NCI-H748 treated with DMSO at 0.1 percent for 48 hours (cell line): ENCODE results near the gene TEX22.
A peak's percentile ranks its signal among the peaks of the same experiment; 100 is the strongest.

Experiments used
- DNase-seq: peaks from one replicate; lab custom pipeline; 2025; lab: John Stamatoyannopoulos, UW

Gene TEX22

DNA sequence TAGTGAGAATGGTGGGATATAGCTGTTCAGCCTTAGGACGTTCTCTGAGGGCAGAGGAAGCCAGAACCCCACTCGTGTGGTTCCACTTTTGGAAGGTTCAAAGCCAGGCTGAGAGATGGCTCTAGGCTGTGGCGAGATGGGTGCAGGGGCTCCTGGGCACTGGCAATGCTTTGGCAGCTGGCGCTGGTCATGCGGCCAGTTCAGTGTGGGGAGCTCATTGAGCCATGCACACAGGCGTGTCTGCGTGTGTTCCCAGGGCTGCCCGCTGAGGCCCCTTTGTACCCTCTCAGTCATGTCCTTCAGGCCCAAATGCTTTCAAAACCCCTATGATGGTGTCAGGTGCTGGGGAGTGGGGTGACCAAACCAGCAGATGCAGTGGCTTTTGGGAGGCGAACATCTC, 1.7 kb downstream of the TEX22 start:
- no peak for DNase-seq

DNA sequence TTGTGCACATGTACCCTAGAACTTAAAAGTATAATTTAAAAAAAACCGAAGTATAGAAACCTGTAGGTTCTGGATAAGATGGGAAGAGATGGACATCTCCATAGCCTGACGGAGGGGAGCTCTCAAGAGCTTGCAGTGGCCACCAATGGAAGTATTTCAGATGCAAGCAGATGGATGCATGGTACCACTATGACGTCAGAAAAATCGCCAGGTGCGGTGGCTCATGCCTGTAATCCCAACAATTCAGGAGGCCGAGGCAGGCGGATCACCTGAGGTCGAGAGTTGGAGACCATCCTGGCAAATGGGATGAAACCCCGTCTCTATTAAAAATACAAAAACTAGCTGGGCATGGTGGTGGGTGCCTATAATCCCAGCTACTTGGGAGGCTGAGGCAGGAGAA, 3.4 kb downstream of the TEX22 start:
- DNase-seq: no peak

DNA sequence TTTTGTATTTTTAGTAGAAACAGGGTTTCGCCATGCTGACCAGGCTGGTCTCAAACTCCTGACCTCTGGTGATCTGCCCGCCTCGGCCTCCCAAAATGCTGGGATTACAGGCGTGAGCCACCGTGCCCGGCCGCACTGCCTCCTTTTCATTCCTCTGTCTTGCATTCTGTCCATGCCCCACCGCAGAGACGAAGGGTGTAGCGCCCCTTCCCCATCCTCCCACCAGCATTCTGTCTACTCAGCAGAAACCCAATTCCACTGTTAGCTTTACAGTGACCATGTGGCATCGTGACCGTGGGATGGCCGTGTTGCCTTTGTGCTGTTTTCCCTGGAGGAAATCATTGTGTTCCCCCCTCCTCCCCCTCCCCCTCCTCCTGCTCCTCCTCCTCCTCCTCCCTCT, 10.3 kb downstream of the TEX22 start:
- no peak for DNase-seq

DNA sequence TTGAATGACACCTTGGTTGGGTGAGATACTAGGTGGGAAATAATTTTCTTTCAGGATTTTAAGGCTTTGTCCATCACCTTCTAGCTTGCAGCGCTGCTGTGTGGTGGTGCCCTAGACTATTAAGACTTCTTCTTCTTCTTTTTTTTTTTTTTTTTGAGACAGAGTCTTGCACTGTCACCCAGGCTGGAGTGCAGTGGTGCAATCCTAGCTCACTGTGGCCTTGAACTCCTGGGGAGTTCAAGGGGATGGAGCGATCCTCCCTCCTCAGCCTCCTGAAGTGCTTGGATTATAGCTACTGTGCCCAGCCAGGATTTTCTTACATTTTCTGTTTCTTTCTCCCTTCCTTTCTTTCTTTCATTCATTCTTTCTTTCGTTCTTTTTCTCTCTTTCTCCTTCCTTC, 11.0 kb downstream of the TEX22 start:
- no peak for DNase-seq

DNA sequence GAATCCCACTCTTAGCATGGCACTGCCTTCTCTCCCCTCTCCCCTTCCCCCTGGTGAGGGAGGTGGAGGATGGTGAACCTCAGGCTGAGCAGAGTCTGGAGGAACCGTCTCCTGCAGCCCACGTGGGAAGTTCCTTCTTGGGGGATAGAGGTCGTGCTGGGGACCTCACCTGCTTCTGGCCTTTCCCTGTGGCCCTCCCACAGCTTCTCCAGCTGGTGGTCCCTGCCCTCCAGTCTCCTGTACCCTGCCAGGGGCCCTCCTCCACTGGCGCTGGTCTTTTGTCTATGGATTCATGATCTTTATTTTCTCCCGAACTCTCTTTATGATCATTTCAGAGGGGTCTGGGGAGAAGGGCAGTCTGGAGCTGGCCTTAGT, 12.3 kb downstream of the TEX22 start:
- no peak for DNase-seq

DNA sequence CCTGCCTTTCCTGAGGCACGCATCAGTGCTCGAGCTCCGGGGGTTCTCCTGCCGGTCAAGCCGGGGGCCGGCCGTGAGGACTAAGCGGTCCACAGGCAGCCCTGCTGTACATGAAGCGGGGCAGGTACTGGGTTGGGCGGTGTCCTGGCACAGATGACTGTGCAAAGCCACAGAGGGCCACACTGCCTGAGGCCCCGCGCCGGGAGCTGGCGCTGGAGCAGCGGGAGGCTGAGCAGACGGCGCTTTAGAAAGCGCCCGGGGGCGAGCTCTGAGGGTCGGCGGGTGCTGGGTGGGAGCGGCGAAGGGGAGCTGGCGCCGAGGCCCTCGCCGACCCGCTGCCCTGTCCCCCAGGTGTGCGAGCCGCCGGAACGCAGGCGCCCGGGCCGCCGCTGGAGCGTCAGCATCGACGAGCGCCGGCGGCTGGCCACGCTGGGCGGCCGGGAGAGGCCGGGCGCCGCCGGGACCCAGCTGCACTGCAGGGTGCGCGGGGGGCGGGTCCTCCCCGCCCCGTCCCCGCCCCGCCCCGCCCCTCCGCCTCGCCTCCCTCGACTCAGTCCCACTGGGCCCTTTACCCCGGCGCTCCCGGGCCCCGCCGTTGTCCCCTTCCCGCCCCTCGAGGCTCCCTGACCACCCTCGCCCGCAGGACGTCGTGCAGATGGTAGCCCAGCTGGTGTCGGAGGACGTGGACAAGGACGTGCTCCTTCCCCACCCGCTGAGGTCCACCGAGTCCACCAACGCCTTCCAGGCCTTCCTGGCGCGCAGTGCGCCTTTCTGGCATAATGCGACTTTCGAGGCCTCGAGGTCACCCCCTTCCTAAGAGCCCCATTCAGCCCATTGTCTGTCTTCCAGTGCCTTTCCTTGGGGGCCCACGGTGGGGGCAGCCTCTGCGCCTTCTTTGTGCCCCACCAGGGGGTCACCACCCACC, 12.9 kb downstream of the TEX22 start:
- DNase-seq: peak; percentile 43

DNA sequence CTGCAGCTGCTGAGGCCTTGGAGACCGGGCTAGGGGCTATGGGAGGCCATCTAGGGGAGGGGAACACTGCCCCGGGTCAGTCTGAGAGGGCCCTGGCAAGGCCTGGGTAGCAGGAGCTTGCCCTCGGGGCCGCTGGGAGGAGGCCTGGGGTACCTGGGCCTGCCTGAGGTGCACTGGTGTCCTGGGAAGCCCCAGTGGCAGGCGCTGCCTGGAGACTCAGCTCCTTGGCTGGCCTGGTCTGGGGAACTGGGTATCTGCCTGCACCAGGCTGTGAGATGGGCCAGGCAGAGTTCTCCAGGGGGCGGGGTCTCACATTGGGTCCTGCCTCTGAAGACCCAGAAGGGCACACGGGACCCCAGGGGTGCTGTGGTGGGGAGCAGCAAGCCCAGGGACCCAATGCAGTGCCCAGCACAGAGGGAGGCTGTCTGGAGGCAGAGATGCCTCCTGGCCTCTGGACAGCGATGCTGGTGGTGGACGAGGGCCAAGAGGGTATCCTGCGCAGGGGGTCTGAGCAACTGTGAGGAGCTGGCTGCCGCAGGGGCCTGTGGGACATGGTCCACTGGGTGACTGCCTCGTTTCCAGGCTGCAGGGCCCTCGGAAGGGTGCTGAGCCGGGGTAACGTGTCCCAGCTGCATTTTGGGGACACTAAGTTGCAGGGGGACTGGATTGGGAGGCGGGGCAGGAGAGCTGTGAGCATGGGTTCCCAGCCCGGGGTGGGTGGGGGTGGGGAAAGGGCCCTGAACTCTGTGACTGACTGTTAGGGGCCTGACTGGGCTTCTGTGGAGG, 13.8 kb downstream of the TEX22 start:
- DNase-seq: no peak

DNA sequence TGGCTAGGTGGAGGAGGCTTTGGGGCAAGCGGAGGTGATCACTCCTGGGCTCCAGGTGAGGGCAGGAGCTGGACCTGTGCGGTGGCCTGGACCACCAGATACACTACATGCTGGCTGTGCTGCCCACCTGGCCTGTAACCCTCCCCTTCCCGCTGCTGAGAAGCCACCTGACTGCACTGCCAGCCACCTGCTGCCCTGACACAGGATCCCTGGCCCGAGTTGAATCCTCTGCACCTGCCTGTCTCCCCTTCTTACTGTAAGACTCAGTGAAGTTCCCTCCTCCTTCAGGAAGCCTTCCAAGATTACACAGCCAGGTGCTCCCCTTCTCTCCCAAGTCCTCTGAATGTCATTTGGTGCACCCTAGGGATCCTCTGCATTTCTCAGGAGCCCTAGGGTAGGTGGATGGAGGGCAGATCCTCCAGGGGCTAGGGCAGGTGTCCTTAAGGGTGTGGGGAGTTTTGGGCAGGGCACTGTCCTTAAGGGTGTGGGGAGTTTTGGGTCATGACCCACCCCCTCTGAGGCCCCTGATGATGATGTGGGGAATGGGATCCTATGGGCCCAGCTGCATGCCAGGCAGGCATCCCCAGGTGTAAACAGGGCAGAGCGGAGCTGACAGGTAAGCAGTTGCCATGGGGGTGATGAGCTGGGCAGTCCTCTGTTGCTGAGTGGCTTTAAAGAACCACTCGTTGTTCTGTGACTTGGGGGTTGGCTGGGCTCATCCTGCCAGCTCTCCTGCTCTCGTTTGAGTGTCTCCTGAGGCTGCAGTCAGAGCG, 14.6 kb downstream of the TEX22 start:
- DNase-seq: no peak

DNA sequence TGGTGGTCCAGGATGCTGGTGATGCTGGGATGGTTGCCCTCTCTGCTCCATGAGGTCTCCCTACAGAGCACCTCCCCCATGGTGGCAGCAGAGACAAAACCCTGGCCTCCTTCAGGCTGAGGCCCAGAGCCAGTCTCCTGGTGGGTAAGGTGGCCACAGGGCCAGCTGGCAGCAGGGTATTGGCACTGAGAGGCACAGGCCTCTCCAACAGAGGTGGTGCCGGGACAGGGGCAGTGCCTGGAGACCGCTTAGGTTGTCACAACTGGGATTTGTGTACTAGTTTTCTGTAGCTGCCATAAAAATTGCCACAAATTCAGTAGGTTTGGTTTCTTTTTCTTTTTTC, 15.2 kb downstream of the TEX22 start:
- DNase-seq: no peak

DNA sequence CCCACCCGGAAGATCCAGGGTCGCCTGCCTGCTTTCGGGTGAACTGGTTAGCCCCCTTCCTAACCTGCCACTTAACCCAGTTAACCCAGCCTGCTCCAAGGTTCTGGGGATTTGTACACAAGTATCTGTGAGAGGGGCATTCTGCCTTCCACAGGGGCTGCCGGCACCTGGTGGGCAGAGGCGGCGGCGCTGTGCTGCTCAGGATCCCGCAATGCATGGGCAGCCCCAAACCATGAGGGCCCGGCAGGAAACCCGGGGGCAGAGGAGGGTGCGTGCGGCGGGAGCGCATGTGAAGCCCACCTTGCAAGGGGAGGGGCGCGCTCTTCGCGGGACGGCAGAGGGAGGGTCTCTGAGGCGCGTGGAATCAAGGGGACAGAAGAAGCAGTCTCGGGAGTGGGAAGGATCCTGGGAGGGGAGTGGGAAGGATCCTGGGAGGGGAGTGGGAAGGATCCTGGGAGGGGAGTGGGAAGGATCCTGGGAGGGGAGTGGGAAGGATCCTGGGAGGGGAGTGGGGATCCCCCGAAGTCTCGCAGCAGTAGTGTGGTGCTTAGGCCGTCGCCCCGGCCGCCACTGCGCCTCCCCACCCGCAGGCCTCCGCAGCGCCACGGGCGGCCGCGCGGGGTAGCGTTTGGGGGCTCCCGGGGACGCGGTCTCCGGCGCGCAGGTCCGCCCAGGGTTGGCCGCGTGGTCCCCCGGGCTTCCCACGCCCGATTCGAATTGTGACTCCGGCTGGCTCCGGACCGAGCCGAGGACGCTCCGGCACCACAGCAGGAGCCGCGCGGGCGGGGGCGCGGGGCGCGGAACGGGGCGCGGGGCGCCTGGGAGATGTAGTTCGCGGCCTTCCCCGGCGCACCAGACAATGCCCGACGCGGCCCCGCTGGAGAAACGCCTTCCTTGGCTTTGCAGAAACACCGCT, 16.4 kb downstream of the TEX22 start:
- DNase-seq: peak; percentile 58

DNA sequence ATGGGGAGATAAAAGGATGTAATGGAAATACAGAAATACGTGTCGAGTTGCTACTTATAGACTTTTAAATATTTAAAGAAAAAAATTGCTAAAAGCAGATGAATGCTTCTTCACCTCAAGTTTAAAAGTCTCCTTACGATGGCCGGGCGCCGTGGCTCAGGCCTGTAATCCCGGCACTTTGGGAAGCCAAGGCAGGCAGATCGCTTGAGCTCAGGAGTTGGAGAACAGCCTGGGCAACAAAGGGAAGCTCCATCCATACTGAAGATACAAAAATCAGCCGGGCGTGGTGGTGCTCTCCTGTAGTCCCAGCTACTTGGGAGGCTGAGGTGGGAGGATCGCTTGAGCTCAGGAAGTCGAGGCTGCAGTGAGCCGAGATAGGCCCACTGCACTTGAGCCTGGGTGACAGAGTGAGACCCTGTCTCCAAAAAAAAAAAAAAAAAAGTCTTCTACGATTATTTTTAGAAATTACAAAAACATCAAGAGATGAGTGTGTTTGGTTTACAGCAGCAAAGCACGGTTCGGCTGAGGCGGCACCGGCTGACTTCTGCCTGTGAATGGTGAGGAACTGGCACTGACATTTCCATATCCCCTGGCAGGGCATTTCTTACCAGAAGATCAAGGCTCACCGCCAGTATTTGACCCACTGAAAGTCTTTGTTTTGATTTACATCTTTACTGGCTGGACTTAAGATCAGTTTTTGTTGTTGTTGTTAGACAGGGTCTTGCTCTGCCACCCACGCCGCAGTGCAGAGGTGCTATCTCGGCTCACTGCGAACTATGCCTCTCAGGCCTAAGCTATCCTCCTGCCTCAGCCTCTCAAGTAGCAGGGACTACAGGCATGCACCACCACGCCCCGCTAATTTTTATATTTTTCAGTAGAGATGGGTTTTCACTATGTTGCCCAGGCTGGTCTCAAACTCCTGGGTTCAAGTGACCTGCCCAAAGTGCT, 17.4 kb downstream of the TEX22 start:
- DNase-seq: no peak

DNA sequence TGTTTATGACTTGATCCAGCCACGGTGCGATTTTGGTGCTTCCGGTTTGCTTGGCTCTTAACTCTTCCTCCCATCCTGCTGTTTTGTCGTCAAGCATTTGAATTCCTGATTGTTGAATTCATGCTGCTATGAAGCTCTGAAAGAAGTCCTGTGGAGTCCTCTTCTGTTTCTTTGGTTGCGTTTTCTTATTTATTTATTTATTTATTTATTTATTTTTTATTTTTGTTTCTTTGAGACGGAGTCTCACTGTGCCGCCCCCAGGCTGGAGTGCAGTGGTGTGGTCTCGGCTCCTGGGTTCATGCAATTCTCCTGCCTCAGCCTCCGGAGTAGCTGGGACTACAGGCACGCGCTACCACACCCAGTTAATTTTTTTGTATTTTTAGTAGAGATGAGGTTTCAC, 18.3 kb downstream of the TEX22 start:
- no peak for DNase-seq

DNA sequence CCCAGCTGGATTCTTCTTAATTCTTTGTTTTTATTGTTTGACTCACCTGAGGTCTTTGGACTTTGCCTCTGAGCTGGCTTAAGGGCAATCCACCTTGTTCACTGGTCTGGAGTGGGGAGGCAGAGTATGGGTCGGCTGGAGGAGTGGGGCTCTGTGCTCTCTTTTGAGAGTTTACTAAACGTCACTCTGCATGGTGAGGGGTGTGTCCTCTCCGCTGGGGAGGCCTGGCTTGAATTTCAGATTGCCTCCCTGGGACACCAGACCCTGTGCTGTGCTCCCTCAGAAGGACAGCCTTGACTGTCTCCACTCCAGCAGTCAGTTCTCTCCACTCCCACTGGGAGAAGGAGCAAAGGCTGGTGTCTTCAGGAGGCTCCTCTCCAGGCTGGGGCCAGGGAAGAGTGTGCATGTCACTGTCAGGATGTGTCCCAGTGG, 19.4 kb downstream of the TEX22 start:
- DNase-seq: no peak

DNA sequence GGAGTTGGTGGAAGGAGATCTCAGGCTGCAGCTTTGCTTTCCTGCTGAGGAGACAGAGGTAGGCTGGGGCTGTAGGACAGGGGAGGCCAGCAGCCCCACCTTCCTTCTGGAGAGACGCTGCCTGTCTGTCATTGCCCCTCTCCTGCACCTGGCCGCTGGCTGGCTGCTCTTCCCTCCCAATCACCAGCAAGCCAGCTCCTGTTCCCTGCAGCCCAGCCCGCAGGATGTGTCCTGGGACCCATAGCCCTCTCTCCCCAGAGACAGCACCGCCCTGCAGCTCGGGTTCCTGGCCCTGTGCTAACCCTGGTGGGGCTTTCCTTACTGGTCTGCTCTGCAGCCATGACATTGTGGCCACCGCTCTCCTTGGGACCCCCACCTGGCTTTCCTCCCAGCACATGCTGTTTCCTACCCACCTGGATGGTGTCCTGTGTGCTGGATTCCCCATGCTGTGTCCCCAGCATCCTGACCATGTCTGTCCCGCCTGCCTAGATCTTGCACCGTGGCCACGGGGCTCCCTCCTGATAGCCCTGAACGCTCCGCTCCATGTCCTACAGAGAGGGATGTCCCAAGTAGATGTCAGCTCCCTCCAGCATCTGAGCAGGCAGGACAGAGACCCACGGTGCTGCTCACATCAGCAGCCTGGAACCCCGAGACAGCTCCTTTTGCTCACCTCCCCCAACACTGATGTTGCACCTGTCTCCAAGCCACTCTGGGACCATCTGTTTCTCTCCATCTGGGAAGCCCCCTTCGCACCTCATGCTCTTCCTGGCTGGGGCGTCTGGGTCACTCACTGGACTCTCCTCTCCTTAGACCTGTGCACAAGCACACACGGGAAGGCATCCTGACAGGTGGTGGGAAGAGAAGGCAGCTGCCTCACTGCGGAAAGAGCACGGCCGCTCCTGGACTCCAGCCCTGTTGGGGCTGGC, 20.2 kb downstream of the TEX22 start:
- DNase-seq: no peak

DNA sequence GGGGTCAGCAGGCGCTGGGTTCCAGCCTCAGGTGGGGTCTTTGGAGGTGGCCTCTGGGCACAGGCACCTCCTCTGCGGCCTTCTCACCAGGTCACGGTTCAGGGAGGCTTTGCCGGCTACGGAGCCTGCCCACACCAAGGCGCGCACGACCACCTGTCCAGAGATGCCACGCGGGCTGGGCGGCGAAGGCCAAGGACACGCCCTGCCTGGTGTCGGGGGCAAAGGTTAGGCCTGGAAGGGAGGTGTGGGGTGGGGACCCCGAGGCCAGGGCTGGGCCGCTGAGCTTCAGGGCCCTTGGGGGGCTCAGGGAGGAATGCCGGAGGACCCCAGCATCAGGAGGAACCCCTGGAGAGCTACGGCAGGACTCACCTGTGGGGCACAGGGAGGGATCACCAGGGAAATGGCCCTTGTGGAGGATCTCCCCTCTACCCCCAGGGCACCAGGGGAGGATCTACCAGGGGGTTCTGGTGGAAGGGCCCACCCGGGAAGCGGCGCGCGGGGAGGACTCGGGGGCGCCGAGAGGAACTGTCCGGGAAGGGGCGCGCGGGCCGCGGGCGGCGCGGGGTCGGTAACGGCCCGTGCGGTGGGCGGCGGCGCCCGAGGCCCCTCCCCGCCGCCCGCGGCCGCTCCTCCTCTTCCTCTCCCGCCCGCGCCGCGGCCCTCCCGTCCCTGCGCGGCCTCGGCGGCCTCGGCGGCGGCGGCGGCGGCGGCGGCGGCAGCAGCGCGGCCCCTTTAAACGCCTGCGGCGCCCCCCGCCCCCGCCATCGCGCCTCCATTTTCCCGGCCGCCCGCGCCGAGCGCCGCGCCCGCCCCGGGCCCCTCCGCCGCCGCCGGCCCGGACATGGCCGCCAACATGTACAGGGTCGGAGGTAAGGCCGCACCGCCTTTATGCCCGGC, 21.1 kb downstream of the TEX22 start, which contains the start of gene MTA1:
MTA1 (plus strand) TSS at position 633 of the 897 bp plus-strand sequence; CDS start at position 842, 209 bp downstream.
- no peak for DNase-seq

DNA sequence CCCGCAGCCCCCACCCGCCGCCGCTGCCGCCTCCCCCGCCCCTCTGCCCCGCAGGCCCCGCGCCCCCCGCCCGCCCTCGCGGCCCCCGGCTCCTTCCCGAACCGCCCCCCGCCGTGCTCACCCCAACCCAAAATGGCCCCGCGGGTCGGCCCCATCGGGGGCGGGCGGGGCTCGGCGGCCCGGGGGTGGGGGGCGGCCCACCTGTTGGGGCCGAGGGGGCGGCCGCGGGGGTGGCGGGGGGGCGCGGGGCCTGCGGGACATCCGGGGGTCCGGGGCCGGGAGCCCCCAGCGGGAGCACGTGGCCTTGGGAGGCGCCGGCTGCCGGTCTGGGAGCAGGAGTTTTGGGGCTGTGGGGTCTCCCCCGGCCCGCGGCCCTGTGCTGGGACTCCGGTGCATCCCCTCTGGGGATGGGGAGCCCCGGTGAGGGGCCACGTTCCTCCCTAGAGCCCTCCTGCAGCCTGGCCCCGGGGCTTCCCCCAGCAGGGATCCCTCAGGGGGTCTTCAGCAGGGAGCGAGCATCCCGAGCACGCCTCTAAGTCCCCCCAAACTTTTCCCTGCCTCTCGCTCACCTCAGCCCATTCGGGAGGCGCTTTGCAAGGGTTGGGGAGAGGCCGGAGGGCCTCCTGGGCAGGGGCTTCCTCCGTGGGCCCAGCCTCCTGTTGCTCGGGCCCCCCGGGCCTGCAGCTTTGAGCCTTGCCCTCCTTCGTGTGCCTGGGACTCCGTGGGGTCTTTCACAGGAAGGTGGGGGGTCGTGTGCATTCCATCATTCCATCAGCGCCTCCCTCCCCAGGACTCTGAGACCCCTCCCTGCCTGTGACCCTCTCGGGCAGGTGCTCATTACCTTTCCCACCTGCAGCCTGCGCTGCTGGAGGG, 22.0 kb downstream of the TEX22 start:
- no peak for DNase-seq
